OCI-LY3 (cell line): ENCODE measurements around the gene EHMT1.

ENCODE experiments used
- EZH2phosphoT487 ChIP-seq: fragments of 200-600 bp; shearing (Covaris generic); IDR thresholded peaks from 2 replicates; pipeline ENCODE4 v1.6.1; 2018; ENCODE audit warnings: antibody characterized with exemption, mixed run types, low read depth
- TF ChIP-seq, protein P1 (sequence below): fragments of 200-600, 300-600 bp; sonication (generic); IDR thresholded peaks from 2 replicates; pipeline ENCODE4 v1.5.1; 2014; ENCODE audit warnings: antibody characterized with exemption, low read length, low read depth

DNA sequence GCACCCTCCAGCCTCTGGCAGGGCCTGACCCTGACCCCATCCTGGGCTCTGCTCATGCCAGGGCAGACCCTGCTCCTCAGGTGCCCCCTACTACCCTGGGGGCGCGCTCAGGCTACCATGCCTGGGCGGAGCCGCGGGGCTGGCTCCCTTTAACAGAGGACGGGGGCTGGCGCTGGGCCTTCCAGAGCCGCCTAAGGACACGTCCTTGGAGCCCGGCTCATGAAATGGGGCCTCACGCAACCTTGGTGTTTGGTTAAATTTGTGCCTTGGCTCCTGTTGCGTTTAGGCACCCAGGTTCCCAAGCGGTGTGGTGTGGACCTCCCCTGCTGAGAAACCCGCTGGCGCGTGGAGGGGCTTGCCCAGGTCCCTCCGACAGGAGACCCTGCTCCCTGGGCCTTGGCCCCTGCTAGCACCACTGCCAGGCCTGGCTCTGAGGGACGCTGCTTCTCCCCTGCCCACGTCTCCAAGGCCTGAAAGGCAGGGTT, 3.4 kb upstream of the EHMT1 start:
- TF ChIP-seq, protein P1, sequence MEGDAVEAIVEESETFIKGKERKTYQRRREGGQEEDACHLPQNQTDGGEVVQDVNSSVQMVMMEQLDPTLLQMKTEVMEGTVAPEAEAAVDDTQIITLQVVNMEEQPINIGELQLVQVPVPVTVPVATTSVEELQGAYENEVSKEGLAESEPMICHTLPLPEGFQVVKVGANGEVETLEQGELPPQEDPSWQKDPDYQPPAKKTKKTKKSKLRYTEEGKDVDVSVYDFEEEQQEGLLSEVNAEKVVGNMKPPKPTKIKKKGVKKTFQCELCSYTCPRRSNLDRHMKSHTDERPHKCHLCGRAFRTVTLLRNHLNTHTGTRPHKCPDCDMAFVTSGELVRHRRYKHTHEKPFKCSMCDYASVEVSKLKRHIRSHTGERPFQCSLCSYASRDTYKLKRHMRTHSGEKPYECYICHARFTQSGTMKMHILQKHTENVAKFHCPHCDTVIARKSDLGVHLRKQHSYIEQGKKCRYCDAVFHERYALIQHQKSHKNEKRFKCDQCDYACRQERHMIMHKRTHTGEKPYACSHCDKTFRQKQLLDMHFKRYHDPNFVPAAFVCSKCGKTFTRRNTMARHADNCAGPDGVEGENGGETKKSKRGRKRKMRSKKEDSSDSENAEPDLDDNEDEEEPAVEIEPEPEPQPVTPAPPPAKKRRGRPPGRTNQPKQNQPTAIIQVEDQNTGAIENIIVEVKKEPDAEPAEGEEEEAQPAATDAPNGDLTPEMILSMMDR: no peak
- no peak for TF ChIP-seq EZH2phosphoT487
